NOMO-1 (cell line): ENCODE measurements around the gene CRISP1.
"Not testable (repeated sequence)": the region's sequence is repeated elsewhere in the genome, so short reads cannot be mapped to it uniquely, and the experiment has no call there.

Source experiments
- DNase-seq, 2 experiments: peaks; one replicate each; lab custom pipeline; 2025; ENCODE audit not compliant: unreplicated experiment in 2 of 2; lab: John Stamatoyannopoulos, UW

Gene CRISP1

DNA sequence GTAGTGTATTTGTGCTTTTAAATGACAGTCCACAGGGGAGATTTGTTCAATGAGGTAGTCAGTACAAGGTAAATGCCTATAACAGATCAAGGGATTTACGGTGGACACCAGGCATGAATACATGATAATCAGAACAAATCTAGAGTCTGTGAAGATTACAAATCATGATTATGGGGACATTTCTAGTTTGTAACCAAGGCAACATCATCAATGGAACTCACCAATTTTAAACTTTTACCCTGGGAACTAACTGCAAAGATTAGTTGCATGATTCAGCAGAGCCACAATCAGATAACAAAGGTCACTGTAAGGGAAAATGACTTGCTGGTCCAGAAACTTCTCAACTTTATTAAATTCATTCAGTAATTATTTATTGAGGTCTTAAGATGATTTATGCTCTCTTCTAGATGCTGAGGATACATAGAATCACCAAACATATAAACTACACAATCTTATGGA lies at the start of gene CRISP1:
Gene CRISP1 (minus strand): TSS at position 51 of the 459 bp plus-strand sequence. CDS start 9,135 bp downstream, outside the sequence.
- DNase-seq, result no peak

GRCh38 chr6:49915035-49915434 lies 48.7 kb upstream of the CRISP1 start:
- DNase-seq, result no peak

DNA sequence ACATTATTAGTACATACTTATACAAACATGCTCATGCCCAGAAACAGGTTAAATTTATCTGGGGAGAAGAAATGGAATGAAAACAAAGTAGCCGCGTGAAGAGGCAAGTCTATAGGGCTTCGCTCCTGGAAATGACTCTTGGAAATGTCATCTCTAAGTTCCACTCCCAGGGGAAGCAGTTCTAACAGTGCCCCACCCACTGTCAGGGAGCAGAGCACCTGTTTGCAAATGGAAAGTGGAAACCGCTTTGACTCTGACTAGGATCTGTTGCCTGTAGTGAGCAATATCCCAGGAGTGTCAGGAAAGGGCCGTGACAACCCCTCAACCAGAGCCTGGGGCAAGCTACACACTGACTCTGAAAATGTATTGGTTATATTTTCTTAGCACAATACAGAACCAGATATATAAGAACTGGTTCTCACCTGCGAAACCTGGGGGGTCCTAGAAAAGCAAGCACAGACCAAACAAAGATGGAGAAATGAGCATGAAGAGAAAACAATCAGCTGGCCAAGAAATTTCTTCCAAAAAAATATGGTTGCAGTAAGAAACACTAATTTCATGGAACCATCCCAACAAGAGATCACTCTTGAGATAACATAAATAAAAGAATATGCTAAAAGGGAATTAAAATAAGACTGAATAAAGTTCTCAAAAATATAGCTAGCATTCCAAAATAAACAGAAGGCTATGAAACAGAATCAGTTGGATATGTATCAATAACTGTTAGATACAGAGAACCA lies 47.5 kb upstream of the CRISP1 start:
- no peak for DNase-seq

- no peak for DNase-seq
Measured at GRCh38 chr6:49912196-49912595, 45.9 kb upstream of the CRISP1 start.

- no peak for DNase-seq
Measured at GRCh38 chr6:49911252-49911651, 44.9 kb upstream of the CRISP1 start.

DNA sequence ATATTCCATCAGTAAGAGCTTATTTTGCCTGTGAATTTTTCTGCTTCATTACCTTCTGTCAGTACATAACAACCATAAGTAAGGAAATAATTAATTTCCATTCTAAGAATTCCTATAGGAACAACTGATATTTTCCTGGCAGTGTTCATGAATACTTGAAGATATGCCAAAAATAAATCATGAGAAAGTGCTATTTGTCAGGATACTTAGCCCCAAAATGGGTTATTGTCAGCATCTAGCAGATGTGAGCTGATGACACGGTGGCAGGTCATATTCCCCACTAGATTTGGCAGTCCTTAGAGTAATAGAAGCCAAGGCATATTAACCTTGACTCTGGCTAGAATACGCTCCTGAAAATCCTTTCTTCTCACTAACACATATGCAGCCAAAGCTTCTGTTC lies 43.2 kb upstream of the CRISP1 start:
- no peak for DNase-seq

- DNase-seq, result no peak
Measured at GRCh38 chr6:49906526-49906925, 40.2 kb upstream of the CRISP1 start.

GRCh38 chr6:49905296-49905695 lies 39.0 kb upstream of the CRISP1 start:
- no peak for DNase-seq

DNA sequence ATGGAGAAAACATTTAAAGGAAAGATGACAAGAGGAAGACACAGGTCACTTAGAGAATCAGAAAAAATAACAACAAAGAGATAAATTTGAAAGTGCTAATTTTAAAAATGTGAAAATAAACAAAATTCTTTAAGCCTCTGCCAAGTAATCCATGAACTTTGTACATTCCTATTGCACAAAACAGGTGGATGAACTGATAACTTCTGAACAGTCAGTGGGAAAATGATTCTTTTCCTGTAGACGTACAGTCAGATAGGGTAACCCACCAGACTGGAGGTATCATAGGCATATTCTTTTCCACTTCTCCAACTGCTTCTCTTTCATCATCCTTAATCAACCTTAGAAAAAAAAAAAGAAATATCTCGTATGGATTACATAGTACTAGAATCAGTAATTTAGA lies 36.5 kb upstream of the CRISP1 start:
- DNase-seq, result no peak

DNA sequence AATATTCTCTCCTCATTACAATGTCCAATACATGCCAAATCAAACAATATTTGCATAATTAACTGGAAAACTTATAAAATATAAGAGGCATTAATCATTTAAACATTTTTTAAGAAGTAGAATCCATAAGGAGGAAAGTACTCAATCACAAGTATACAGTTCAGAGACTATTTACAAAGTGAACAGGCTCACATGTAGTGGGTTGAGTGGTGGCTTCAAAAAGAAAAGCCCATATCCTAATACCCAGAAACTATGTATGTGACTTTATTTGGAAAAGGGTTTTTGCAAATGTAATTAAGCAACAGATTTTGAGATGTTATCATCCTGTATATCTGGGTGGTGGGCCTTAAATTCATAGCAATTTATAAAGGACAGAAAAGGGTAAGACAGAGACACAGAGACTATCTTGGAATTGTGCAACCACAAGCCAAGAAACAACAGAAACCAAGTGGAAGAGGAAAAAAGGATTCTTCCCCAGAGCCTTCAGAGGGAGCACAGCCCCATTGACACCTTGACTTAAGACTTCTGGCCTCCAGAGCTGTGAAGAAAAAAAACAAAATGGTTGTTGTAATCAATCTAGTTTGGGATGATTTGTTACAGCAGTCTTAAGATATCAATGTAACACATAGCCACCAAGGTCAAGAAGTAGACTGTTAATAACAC lies 32.7 kb upstream of the CRISP1 start:
- DNase-seq, result no peak

GRCh38 chr6:49895553-49895952 lies 29.2 kb upstream of the CRISP1 start:
- not testable (repeated sequence) for DNase-seq

GRCh38 chr6:49892280-49892679 lies 25.9 kb upstream of the CRISP1 start:
- DNase-seq, result no peak

DNA sequence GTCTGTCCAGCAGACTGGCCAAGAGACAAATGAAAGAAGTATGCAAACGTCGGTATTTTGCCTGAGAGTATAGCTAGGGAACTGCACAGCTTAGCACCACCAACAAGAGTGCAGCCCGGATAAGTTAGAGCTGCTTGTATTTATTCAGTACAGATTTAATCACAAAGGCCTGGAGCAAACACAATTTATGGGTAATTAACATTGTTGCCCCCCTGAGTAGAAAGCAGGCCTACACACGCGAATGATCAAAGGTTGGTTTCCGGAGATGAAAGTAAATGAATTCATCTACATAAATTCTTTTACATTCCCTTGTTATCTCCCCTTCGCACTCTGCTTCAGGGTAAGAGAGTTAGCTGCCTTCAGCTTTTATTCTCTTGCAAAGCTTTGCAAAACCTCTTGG lies 24.7 kb upstream of the CRISP1 start:
- no peak for DNase-seq

- DNase-seq, result no peak
Measured at GRCh38 chr6:49888742-49889431, 22.6 kb upstream of the CRISP1 start.

DNA sequence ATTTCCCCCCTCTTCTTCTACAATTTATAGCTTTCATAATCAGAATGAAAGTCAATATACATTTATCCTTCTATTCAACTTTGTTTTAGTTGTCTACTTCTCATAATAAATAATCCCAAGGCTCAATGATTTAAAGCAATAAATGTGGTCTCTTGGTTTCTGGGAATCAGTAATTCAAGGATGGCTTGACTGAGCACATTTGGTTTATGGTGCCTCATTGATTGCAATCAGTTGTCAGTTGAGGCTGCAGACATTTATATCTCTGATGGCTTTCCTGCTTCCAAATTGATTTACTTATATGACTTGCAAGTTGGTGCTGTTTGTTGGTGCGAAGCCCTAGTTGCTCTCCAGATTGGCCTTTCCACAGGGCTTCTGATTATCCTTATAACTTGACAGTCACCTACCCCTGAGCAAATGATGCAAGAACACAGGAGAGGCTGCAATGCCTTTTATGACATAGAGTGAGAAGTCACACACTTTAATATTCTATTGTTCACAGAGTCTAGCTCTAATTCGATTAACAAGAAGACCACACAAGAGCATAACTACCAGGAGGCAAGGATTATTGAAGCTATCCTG lies 2.7 kb upstream of the CRISP1 start:
- no peak for DNase-seq

GRCh38 chr6:49856282-49856681 lies 10.1 kb downstream of the CRISP1 start:
- no peak for DNase-seq

DNA sequence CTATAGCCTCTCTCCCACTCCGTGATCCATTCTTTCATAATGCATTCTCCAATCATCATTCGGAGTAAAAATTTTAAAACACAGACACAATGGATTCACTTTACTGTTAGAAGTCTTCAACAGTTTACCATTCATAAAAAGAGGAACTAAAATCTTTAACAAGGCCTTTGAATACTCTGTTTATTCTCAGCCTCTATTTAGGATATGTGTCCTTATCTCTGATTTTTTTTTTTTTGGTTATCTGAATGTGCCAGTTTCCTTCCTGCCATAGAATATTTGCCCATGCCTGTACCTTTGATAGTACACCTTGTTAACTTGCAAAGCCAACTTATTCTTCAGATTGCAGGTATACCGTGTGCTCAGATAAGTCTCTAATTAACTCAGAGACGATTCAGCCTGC lies 11.1 kb downstream of the CRISP1 start:
- DNase-seq, result no peak

- DNase-seq, result no peak
Measured at GRCh38 chr6:49852975-49853374, 13.4 kb downstream of the CRISP1 start.

DNA sequence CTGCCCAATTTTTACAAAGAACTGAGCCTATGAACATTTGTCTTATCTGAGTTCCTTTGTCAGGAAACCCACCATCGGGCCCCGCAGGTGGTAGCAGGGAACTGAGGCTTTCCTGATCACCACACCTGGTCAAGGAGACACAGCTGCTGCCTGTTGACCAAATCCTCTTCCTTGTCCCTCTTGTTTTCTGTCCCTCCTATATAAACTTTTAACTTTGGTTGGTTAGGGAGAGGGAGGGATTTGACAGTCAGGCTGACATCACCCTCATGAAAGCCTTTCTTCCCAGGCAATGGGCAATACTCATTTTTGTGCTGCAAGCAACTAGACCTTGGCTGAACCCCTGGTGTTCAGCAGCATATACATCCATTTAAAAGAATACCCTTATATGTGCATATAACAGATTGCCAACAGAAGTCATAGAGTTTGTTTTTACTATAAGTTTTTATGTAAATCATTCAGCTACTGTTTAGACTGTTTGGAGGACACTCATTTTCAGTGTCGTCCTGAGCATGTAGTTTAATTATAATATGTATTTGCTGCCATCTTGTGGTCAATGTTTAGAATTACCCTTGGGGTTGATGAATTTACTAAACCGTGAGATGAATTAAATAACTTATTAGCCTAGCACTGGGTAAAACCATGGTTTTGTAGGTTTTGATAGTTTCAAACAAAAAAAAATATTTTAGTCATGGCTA lies 17.0 kb downstream of the CRISP1 start:
- DNase-seq, result peak in 1 of 2 experiments; percentile 41

GRCh38 chr6:49847673-49848072 lies 18.7 kb downstream of the CRISP1 start:
- DNase-seq, result no peak

DNA sequence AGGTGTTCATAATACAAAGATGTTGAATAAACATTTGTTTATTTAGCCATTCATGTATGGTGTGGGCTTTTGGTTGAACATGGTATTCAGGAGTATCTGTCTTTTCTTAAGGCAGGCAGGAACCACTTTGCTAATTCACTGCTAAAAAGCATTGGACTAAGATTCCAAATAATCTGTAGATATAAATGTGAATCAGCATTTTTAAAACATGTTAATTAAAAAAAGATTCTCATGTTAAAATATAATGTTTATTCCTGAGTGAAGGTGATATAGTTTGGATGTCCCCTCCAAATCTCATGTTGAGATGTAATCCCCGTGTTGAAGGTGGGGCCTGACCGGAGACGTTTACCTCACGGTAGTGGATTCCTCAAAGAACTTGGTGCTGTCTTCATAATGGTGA lies 19.3 kb downstream of the CRISP1 start:
- DNase-seq, result no peak
